Measurements from ENCODE around the gene CYLD. TPM values are rescaled to one million over a fixed set of nuclear protein-coding genes. Genes with fewer than 3 reads are reported as not detected.

Gene CYLD
- polyA plus RNA-seq, 1 experiment, result 27.8 TPM

DNA sequence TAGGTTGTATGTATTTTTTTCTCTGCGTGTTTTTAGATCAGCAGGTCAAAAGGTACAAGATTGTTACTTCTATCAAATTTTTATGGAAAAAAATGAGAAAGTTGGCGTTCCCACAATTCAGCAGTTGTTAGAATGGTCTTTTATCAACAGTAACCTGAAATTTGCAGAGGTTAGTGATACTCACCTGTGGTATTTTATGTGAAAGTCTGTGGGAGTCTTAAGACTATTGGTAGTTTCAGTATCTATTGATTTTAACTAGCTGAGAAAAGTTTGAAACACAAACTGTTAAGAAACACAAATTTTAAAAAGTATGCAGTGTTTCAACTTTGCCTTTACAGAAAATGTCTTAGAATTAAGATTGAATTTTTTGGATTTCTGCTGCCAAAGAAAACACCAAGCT is 49.6 kb downstream of the CYLD start:
- ChIA-PET CTCF (interaction anchor here (0.6 to 6.7 kb wide), 2 partner anchors 14 to 69 kb away, joined by 3 to 102 read pairs; no protein-coding TSS in a partner anchor), POLR2A (no interaction called here)
- TF ChIP-seq, protein P1, sequence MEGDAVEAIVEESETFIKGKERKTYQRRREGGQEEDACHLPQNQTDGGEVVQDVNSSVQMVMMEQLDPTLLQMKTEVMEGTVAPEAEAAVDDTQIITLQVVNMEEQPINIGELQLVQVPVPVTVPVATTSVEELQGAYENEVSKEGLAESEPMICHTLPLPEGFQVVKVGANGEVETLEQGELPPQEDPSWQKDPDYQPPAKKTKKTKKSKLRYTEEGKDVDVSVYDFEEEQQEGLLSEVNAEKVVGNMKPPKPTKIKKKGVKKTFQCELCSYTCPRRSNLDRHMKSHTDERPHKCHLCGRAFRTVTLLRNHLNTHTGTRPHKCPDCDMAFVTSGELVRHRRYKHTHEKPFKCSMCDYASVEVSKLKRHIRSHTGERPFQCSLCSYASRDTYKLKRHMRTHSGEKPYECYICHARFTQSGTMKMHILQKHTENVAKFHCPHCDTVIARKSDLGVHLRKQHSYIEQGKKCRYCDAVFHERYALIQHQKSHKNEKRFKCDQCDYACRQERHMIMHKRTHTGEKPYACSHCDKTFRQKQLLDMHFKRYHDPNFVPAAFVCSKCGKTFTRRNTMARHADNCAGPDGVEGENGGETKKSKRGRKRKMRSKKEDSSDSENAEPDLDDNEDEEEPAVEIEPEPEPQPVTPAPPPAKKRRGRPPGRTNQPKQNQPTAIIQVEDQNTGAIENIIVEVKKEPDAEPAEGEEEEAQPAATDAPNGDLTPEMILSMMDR (IDR thresholded peaks at IDR 0.05; ENCODE audit: low read depth, low read length), result no peak
- DNase-seq (ENCODE audit: low read depth, low spot score), result no peak
- H3K27ac ChIP-seq (ENCODE audit: low read depth, low read length), result no peak overlapping the region
- no peak overlapping the region for H3K4me3 ChIP-seq (ENCODE audit: low read depth, low read length)
- no peaks in the 10 kb centered on the region for H3K27me3 ChIP-seq (ENCODE audit: control insufficient read depth, insufficient read depth, low read length)
- no peaks in the 10 kb centered on the region; the same call in 1 of the 2 replicates for H3K9me3 ChIP-seq (ENCODE audit: control insufficient read depth, insufficient read depth, low read length)

GRCh38 chr16:50796829-50797228 is 54.9 kb downstream of the CYLD start:
- no peak overlapping the region for H3K4me3 ChIP-seq (ENCODE audit: low read depth, low read length)
- no peaks in the 10 kb centered on the region for H3K9me3 ChIP-seq (ENCODE audit: control insufficient read depth, insufficient read depth, low read length)
- no peak overlapping the region for H3K27ac ChIP-seq (ENCODE audit: low read depth, low read length)
- TF ChIP-seq, protein P1 (IDR thresholded peaks at IDR 0.05; ENCODE audit: low read depth, low read length), result no peak
- POLR2A ChIA-PET, result no interaction called here
- H3K27me3 ChIP-seq (ENCODE audit: control insufficient read depth, insufficient read depth, low read length), result no peaks in the 10 kb centered on the region
- DNase-seq (ENCODE audit: low read depth, low spot score), result no peak
- CTCF ChIA-PET, result interaction anchor here (1.5 to 4.8 kb wide), 2 partner anchors 9 to 131 kb away, joined by 5 to 94 read pairs; no protein-coding TSS in a partner anchor

DNA sequence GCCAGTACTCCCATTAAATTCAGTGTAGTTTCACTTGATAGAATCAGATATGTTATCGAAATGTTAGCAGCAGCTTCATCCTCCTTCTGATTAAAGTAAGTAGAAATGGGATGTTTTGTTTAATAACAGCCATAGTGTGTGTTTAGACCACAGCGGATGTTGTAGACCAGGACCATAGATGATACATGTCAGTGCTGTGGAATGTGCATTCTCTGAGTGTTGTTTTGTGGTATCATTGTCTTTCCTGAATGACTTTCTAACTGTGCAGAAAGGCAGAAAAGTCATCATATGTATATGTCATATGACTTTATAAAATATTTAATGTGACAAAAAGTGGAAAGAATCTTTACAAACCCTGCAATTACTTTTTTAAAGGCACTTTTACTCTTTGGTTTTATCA is 55.6 kb downstream of the CYLD start:
- Histone ChIP-seq H3K9me3 (ENCODE audit: control insufficient read depth, insufficient read depth, low read length) (no peaks in the 10 kb centered on the region), H3K27ac (ENCODE audit: low read depth, low read length) (no peak overlapping the region), H3K27me3 (ENCODE audit: control insufficient read depth, insufficient read depth, low read length) (no peaks in the 10 kb centered on the region), H3K4me3 (ENCODE audit: low read depth, low read length) (no peak overlapping the region)
- ChIA-PET CTCF (interaction anchor here (0.5 to 4.8 kb wide), 3 partner anchors 8 to 1304 kb away, joined by 4 to 94 read pairs (median 5); no protein-coding TSS in a partner anchor), POLR2A (interaction anchor here (0.6 kb wide), 1 partner anchor 1042 kb away, joined by 4 read pairs; no protein-coding TSS in a partner anchor)
- TF ChIP-seq, protein P1 (IDR thresholded peaks at IDR 0.05; ENCODE audit: low read depth, low read length), result no peak
- no peak for DNase-seq (ENCODE audit: low read depth, low spot score)

- no peak overlapping the region for H3K27ac ChIP-seq (ENCODE audit: low read depth, low read length)
- TF ChIP-seq, protein P1 (IDR thresholded peaks at IDR 0.05; ENCODE audit: low read depth, low read length), result no peak
- POLR2A ChIA-PET, result no interaction called here
- H3K9me3 ChIP-seq (ENCODE audit: control insufficient read depth, insufficient read depth, low read length), result no peaks in the 10 kb centered on the region
- H3K27me3 ChIP-seq (ENCODE audit: control insufficient read depth, insufficient read depth, low read length), result no peaks in the 10 kb centered on the region
- no peak for DNase-seq (ENCODE audit: low read depth, low spot score)
- no peak overlapping the region for H3K4me3 ChIP-seq (ENCODE audit: low read depth, low read length)
- CTCF ChIA-PET, result no interaction called here
These were observed 58.2 kb downstream of the CYLD start for GRCh38 chr16:50800074-50800473.

DNA sequence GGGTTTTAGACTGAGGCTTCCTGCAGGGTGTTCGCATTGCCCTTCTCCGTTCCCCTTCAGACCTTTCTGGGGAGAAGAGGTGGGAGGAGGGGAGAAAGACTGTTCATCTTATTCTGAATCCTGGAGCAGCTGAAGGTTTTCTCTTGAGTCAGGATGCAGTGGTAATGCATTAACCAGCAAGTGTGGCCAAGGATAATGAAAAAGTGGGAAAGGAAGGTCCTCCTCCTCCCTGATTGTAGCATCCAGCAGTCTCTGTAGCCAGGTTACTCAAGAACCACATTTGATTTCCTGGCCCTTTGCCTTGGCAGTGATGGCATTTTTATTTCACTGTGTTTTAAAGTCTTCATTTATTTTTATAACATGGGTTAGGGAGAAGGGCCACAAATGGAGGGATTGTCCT is 59.1 kb downstream of the CYLD start:
- POLR2A ChIA-PET, result no interaction called here
- DNase-seq (ENCODE audit: low read depth, low spot score), result no peak
- CTCF ChIA-PET, result no interaction called here
- Histone ChIP-seq H3K4me3 (ENCODE audit: low read depth, low read length) (no peak overlapping the region), H3K27me3 (ENCODE audit: control insufficient read depth, insufficient read depth, low read length) (no peaks in the 10 kb centered on the region), H3K9me3 (ENCODE audit: control insufficient read depth, insufficient read depth, low read length) (no peaks in the 10 kb centered on the region), H3K27ac (ENCODE audit: low read depth, low read length) (no peak overlapping the region)
- TF ChIP-seq, protein P1 (IDR thresholded peaks at IDR 0.05; ENCODE audit: low read depth, low read length), result no peak

Measured in AG04450 (cell line).